Superior temporal gyrus (tissue), 1 donor: Measurements from ENCODE around the gene PPM1N.

ENCODE experiments used
- DNase-seq: peaks from one replicate; pipeline ENCODE4 v3.0.0-alpha.2; 2016; ENCODE audit errors: extremely low spot score

Gene PPM1N

GRCh38 chr19:45492137-45492626 lies 6.1 kb upstream of the PPM1N start:
- DNase-seq: no peak

GRCh38 chr19:45492627-45493470 lies 5.4 kb upstream of the PPM1N start:
- peak; percentile 57 for DNase-seq

GRCh38 chr19:45494261-45494916 lies 3.9 kb upstream of the PPM1N start:
- no peak for DNase-seq

- DNase-seq: no peak
Observed at GRCh38 chr19:45495178-45495577, 3.1 kb upstream of the PPM1N start.

GRCh38 chr19:45496349-45496953 lies 1.8 kb upstream of the PPM1N start:
- no peak for DNase-seq

GRCh38 chr19:45497791-45498190 lies 452 bp upstream of the PPM1N start:
- no peak for DNase-seq

- no peak for DNase-seq
Observed at GRCh38 chr19:45499196-45500180, 1.2 kb downstream of the PPM1N start.

- DNase-seq: no peak
Observed at GRCh38 chr19:45500918-45501729, 2.9 kb downstream of the PPM1N start.

GRCh38 chr19:45501730-45502014 lies 3.4 kb downstream of the PPM1N start:
- no peak for DNase-seq

- no peak for DNase-seq
Observed at GRCh38 chr19:45502111-45502510, 3.9 kb downstream of the PPM1N start.

GRCh38 chr19:45503909-45504308 lies 5.7 kb downstream of the PPM1N start:
- no peak for DNase-seq

GRCh38 chr19:45505151-45505995 lies 7.1 kb downstream of the PPM1N start:
- no peak for DNase-seq

GRCh38 chr19:45505996-45506245 lies 7.7 kb downstream of the PPM1N start:
- DNase-seq: no peak

- peak; percentile 88 for DNase-seq
Observed at GRCh38 chr19:45506246-45506988, 8.2 kb downstream of the PPM1N start.

GRCh38 chr19:45506989-45507871 lies 9.0 kb downstream of the PPM1N start, which contains the start of gene VASP:
Gene VASP (plus strand): TSS chr19:45507479. CDS start chr19:45507772, 293 bp downstream.
- DNase-seq: peak; percentile 85

- DNase-seq: no peak
Observed at GRCh38 chr19:45507872-45508416, 9.7 kb downstream of the PPM1N start.

- no peak for DNase-seq
Observed at GRCh38 chr19:45508417-45508860, 10.2 kb downstream of the PPM1N start.
